ENCODE measurements around the gene PIH1D1. TPM values are rescaled to one million over a fixed set of nuclear protein-coding genes. Genes with fewer than 3 reads are reported as not detected.

PIH1D1 gene
- total and polyA plus RNA-seq, 2 of the 13 experiments (the other 11 are each of a cell fraction or from before 2014, with no cell fraction given) = 110 to 137 TPM

- TF ChIP-seq, protein P1, sequence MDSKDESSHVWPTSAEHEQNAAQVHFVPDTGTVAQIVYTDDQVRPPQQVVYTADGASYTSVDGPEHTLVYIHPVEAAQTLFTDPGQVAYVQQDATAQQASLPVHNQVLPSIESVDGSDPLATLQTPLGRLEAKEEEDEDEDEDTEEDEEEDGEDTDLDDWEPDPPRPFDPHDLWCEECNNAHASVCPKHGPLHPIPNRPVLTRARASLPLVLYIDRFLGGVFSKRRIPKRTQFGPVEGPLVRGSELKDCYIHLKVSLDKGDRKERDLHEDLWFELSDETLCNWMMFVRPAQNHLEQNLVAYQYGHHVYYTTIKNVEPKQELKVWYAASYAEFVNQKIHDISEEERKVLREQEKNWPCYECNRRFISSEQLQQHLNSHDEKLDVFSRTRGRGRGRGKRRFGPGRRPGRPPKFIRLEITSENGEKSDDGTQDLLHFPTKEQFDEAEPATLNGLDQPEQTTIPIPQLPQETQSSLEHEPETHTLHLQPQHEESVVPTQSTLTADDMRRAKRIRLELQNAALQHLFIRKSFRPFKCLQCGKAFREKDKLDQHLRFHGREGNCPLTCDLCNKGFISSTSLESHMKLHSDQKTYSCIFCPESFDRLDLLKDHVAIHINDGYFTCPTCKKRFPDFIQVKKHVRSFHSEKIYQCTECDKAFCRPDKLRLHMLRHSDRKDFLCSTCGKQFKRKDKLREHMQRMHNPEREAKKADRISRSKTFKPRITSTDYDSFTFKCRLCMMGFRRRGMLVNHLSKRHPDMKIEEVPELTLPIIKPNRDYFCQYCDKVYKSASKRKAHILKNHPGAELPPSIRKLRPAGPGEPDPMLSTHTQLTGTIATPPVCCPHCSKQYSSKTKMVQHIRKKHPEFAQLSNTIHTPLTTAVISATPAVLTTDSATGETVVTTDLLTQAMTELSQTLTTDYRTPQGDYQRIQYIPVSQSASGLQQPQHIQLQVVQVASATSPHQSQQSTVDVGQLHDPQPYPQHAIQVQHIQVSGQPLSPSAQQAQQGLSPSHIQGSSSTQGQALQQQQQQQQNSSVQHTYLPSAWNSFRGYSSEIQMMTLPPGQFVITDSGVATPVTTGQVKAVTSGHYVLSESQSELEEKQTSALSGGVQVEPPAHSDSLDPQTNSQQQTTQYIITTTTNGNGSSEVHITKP (CRISPR knock-in tag; IDR thresholded peaks at IDR 0.05; ENCODE audit: low read depth) = peak; percentile 51; the same call in 1 of the 2 replicates
- TF ChIP-seq ZNF101 (CRISPR knock-in tag; IDR thresholded peaks at IDR 0.05; ENCODE audit: borderline replicate concordance, low read depth) (no peak), PHF20 (CRISPR knock-in tag; IDR thresholded peaks at IDR 0.05) (peak; percentile 83), ZSCAN25 (CRISPR knock-in tag; IDR thresholded peaks at IDR 0.05) (0 out of 2 replicates have a peak, but pooled peaks have one; percentile 39), ZNF543 (CRISPR knock-in tag; IDR thresholded peaks at IDR 0.05) (no peak), ZNF746 (CRISPR knock-in tag; IDR thresholded peaks at IDR 0.05) (no peak), NR3C1 (CRISPR knock-in tag; IDR thresholded peaks at IDR 0.05) (no peak), CHD2 (IDR thresholded peaks at IDR 0.05; ENCODE audit: low read depth, low read length) (no peak), ZNF576 (CRISPR knock-in tag; IDR thresholded peaks at IDR 0.05) (no peak), ZBTB4 (CRISPR knock-in tag; IDR thresholded peaks at IDR 0.05; ENCODE audit: borderline replicate concordance) (peak; percentile 75; the same call in 1 of the 2 replicates)
- TF ChIP-seq, protein P2, sequence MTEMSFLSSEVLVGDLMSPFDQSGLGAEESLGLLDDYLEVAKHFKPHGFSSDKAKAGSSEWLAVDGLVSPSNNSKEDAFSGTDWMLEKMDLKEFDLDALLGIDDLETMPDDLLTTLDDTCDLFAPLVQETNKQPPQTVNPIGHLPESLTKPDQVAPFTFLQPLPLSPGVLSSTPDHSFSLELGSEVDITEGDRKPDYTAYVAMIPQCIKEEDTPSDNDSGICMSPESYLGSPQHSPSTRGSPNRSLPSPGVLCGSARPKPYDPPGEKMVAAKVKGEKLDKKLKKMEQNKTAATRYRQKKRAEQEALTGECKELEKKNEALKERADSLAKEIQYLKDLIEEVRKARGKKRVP (CRISPR knock-in tag; IDR thresholded peaks at IDR 0.05) = peak in 1 of 2 experiments; percentile 92; a peak in 2 of 4 replicates
- TF ChIP-seq, protein P3, sequence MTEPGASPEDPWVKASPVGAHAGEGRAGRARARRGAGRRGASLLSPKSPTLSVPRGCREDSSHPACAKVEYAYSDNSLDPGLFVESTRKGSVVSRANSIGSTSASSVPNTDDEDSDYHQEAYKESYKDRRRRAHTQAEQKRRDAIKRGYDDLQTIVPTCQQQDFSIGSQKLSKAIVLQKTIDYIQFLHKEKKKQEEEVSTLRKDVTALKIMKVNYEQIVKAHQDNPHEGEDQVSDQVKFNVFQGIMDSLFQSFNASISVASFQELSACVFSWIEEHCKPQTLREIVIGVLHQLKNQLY (CRISPR knock-in tag; IDR thresholded peaks at IDR 0.05) = 0 out of 2 replicates have a peak, but pooled peaks have one; percentile 12
- TF ChIP-seq, protein P4, sequence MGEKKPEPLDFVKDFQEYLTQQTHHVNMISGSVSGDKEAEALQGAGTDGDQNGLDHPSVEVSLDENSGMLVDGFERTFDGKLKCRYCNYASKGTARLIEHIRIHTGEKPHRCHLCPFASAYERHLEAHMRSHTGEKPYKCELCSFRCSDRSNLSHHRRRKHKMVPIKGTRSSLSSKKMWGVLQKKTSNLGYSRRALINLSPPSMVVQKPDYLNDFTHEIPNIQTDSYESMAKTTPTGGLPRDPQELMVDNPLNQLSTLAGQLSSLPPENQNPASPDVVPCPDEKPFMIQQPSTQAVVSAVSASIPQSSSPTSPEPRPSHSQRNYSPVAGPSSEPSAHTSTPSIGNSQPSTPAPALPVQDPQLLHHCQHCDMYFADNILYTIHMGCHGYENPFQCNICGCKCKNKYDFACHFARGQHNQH (CRISPR knock-in tag; IDR thresholded peaks at IDR 0.05) = peak; percentile 73; the same call in 1 of the 2 replicates
- TF ChIP-seq, protein P5, sequence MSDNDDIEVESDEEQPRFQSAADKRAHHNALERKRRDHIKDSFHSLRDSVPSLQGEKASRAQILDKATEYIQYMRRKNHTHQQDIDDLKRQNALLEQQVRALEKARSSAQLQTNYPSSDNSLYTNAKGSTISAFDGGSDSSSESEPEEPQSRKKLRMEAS (IDR thresholded peaks at IDR 0.05) = peak; percentile 72; the same call in 1 of the 2 replicates
These were observed 35.8 kb upstream of the PIH1D1 start, which contains the start of gene RPL13A (continued) for GRCh38 chr19:49487277-49488045.
